ENCODE measurements around the gene DTD1. TPM values are rescaled to one million over a fixed set of nuclear protein-coding genes. Genes with fewer than 3 reads are reported as not detected.

The DTD1 gene
- polyA plus RNA-seq, 1 of the 3 experiments (the other 2 are of a cell fraction) = 81.1 TPM

- TF ChIP-seq REST (IDR thresholded peaks at IDR 0.05; ENCODE audit: low read depth, low read length) (no peak), GATA2 (CRISPR knock-in tag; IDR thresholded peaks at IDR 0.05) (no peak), FOXM1 (IDR thresholded peaks at IDR 0.05; ENCODE audit: low read depth) (no peak), EP300 (IDR thresholded peaks at IDR 0.05; ENCODE audit: borderline replicate concordance in 1 of 2, low read depth in 1 of 2, low read length in 1 of 2) (no peak), SMC3 (IDR thresholded peaks at IDR 0.05; ENCODE audit: low read depth, low read length) (no peak), CTCF (IDR thresholded peaks at IDR 0.05) (no peak), EZH2phosphoT487 (IDR thresholded peaks at IDR 0.05; ENCODE audit: borderline replicate concordance, low read depth) (no peak), ZBTB33 (IDR thresholded peaks at IDR 0.05; ENCODE audit: borderline replicate concordance, low read depth) (no peak), TEAD4 (IDR thresholded peaks at IDR 0.05; ENCODE audit: borderline replicate concordance, insufficient read depth) (no peak), FOSL2 (IDR thresholded peaks at IDR 0.05; ENCODE audit: borderline replicate concordance, low read depth) (no peak)
Observed at GRCh38 chr20:18633411-18633810, 45.6 kb downstream of the DTD1 start (continued).

- no peaks in the 10 kb centered on the region for H4K20me1 ChIP-seq (ENCODE audit: insufficient read depth)
- no peak overlapping the region for H3K27ac ChIP-seq (ENCODE audit: low read depth in 2 of 2, low read length in 1 of 2)
- no peak overlapping the region for H3K4me3 ChIP-seq (ENCODE audit: low read depth in 2 of 2, low read length in 1 of 2)
- no peaks in the 10 kb centered on the region for H3K9me2 ChIP-seq
- POLR2A ChIA-PET = no interaction called here
- no peak for DNase-seq
- H3K4me1 ChIP-seq (ENCODE audit: control insufficient read depth in 1 of 2, insufficient read depth in 2 of 2, low read depth in 1 of 2, low read length in 1 of 2) = peaks cover 9 to 12% of the 10 kb centered on the region in 2 experiments; a peak in 3 of 4 replicates
- H3K27me3 ChIP-seq (ENCODE audit: insufficient read depth) = no peaks in the 10 kb centered on the region
- H3K4me2 ChIP-seq = no peak overlapping the region
- H3K9me3 ChIP-seq = no peaks in the 10 kb centered on the region
- H2AFZ ChIP-seq (ENCODE audit: low read depth) = no peak overlapping the region
- peaks cover 3% of the 10 kb centered on the region for H3F3A ChIP-seq (replicated peaks; ENCODE audit: insufficient read depth)
- peaks cover 2 to 7% of the 10 kb centered on the region in 2 experiments for H3K36me3 ChIP-seq (replicated peaks in 1 of 2; ENCODE audit: control insufficient read depth in 1 of 2, insufficient read depth in 2 of 2, low read length in 1 of 2)
- CTCF ChIA-PET = interaction anchor here (1.1 to 1.5 kb wide), 2 partner anchors 159 to 571 kb away, joined by 3 to 4 read pairs; no protein-coding TSS in a partner anchor
- 92% methylated on average over 5 of the region's 5 CpGs for WGBS (ENCODE audit: low lambda C conversion rate)
- no peak overlapping the region for H3K9ac ChIP-seq
- H3K79me2 ChIP-seq (ENCODE audit: insufficient read depth) = no peaks in the 10 kb centered on the region
- TF ChIP-seq SIN3A (IDR thresholded peaks at IDR 0.05; ENCODE audit: borderline replicate concordance, low read depth, low read length) = no peak
- TF ChIP-seq RXRA (IDR thresholded peaks at IDR 0.05; ENCODE audit: borderline replicate concordance, low read depth) = no peak
- TF ChIP-seq JUND (IDR thresholded peaks at IDR 0.05) = no peak
- no peak for TF ChIP-seq TAF1 (IDR thresholded peaks at IDR 0.05; ENCODE audit: borderline replicate concordance, low read depth, low read length)
- no peak for TF ChIP-seq FOXJ3 (CRISPR knock-in tag; IDR thresholded peaks at IDR 0.05)
- TF ChIP-seq MXI1 (IDR thresholded peaks at IDR 0.05; ENCODE audit: low read depth, low read length) = no peak
- TF ChIP-seq SMC3 (IDR thresholded peaks at IDR 0.05; ENCODE audit: low read depth, low read length) = no peak
- TF ChIP-seq RCOR1 (IDR thresholded peaks at IDR 0.05; ENCODE audit: low read length) = no peak
- TF ChIP-seq NRF1 (IDR thresholded peaks at IDR 0.05; ENCODE audit: low read depth, low read length) = no peak
- no peak for TF ChIP-seq RFX5 (IDR thresholded peaks at IDR 0.05; ENCODE audit: low read length)
- TF ChIP-seq IRF3 (IDR thresholded peaks at IDR 0.05; ENCODE audit: low read depth, low read length) = no peak
- no peak for TF ChIP-seq TEAD4 (IDR thresholded peaks at IDR 0.05; ENCODE audit: borderline replicate concordance, insufficient read depth)
- no peak for TF ChIP-seq GABPA (IDR thresholded peaks at IDR 0.05; ENCODE audit: low read depth)
- TF ChIP-seq MEF2A (IDR thresholded peaks at IDR 0.05; ENCODE audit: borderline replicate concordance, low read depth) = no peak
- TF ChIP-seq TCF12 (IDR thresholded peaks at IDR 0.05) = no peak
Observed at GRCh38 chr20:18634501-18634900, 46.6 kb downstream of the DTD1 start.
